NCI-H1930 (cell line): ENCODE measurements around the gene URI1.
"Not testable (repeated sequence)": the region's sequence is repeated elsewhere in the genome, so short reads cannot be mapped to it uniquely, and the experiment has no call there.

Experiments
- DNase-seq, 2 experiments: peaks; one replicate each; lab custom pipeline; 2025; lab: John Stamatoyannopoulos, UW

URI1 gene

DNA sequence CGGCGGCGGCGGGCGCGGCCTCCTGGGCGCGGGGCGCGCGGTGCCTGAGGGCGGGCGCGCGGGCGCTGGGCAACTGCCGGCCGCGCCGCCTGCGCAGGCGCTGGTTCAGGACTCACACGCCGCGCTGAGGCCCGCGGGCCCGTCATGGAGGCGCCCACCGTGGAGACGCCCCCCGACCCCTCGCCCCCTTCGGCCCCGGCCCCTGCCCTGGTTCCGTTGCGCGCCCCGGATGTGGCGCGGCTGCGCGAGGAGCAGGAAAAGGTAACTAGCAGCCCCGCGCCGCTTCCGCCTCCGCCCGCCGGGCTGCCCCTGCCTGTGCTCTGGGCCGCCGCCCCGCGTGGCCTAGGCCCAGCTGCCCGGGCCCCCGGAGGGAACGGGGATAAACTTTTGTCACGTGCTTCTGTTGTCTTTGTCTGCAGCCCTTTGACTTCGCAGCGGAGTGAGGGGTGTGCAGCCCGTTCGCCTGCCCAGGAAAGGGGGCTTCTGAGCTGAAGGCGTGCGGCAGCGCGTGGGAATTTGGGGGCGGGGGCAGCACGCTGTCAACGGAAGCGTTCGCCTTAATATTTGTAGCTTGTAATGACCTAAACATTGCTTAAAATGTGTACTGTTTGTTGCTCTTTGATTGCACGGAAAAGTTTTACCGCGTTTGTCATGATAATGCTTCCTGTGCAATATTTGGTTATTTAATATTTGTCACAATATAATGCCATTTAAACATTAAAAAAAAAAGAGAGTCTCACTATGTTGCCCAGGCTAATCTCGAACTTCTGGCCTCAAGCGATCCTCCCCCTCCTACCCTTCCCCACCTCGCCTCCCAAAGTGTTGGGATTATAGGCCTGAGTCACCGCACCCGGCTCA lies 594 bp downstream of the URI1 start:
- peak; percentile 49 to 75 for DNase-seq

DNA sequence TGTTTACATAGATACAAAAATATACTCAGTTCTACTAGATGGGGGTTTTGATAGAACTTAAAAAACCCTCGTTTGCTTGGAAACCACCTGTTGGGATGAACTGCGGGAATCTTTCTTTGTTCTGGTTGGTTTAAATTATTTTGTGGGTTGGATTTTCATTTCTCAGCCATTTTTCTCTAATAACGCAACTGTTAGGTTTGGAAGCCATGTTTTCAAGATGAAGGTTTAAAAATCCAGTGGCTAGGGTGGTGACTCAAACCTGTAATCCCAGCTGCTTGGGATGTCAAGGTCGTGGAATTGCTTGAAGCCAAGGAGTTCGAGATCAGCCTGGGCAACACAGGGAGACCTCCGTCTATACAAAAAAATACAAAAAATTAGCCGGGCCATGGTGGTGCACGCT lies 1.6 kb downstream of the URI1 start:
- DNase-seq, result no peak

DNA sequence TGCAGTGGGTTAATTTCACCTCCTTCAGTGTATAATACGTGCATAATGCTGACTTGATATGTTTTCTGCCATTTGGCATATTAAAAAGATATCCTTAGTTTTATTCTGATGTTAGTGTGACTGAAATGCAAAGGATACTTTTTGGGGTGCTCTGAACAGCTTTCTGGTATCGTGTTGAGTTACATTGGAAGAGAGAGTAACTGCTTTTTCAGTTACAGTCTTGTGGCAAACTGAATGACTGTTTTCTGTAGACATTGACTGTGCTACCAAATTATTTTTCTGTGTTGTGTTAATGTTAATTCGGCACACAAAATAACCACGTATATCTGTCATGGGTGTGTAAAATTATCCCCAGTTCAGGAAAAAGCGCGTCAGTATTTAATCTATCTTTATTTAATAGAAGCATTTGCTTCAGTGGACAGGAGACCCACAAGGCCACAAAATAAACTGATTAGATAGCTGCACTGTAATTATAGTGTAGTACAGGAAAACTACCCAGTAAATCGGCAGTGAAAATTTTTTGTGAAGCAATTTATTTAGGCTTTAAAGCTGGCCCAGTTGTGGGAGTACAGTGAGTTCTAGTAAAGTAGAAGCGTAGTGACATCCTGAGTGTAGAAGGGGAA lies 2.5 kb downstream of the URI1 start:
- DNase-seq, result no peak

DNA sequence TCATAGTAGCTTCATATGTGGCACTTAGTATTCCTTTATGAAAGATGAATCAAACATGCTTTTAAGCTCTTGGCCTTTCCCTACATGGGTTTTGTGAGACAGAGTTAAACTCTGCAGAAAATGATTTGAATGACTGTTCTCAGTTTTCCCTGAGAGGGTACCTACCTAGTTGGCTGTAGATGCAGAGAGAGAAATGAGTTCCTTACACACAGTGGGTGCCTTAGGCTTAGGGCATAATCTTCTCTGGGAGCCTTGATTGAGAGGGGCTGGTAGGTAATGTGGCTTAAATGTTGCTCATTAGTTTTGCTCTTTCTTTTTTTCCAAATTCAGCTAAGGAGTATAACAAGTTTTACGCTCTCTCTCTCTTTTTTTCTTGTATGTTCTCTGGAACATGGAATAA lies 3.0 kb downstream of the URI1 start:
- DNase-seq, result no peak

DNA sequence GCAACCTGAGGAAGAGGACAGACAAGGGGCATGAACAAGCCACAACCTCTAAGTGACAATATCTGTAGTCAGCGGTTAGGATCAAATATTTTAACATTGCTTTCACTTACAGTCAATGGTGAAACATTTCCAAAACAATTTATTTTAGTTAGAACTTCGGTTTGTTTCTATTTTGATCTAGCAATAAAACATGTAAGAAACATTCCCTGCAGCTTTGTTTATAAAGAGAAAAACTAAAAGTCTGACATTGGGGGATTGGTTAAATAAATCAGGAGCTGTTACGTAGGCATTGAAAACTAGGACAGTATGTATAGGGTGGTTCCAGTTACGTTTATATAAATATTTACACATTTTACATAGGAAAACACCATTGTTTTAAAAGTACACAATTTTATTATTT lies 3.4 kb downstream of the URI1 start:
- DNase-seq, result no peak

DNA sequence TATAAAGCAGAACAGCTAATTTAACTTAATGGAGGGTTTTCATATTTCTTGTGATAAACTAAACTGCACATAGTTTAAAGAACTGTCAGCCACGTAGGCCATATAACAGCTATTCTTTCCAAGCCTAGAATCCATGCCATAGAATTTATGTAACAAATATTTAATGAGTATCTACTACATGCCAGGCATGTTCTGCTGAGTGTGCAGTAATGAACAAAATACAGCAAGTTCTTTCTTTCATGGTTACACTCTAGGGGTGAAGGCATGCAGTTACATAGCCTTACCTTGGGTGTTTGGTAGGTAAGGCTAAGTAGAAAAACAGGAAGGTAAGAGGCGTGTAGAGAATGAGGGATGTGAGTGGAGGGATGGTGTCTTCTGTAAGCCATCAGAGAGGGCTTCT lies 4.6 kb downstream of the URI1 start:
- no peak for DNase-seq

DNA sequence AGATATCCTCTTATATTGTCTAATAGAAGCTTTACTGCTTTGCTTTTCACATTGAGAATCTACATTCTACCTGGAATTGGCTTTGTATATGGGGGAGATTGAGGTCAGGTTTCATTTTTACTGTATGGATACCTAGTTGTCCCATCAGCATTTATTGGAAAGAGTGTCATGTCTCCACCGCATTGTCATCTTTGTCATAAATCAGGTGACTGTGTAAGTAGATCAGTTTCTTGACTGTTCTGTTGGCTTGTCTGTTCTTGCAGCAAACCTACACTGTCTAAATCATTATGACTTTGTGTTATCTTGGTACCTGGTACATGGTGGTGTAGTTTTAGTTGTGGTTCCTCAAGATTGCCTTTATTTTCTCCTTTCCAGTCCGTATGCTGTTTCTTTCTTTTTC lies 5.8 kb downstream of the URI1 start:
- no peak for DNase-seq

DNA sequence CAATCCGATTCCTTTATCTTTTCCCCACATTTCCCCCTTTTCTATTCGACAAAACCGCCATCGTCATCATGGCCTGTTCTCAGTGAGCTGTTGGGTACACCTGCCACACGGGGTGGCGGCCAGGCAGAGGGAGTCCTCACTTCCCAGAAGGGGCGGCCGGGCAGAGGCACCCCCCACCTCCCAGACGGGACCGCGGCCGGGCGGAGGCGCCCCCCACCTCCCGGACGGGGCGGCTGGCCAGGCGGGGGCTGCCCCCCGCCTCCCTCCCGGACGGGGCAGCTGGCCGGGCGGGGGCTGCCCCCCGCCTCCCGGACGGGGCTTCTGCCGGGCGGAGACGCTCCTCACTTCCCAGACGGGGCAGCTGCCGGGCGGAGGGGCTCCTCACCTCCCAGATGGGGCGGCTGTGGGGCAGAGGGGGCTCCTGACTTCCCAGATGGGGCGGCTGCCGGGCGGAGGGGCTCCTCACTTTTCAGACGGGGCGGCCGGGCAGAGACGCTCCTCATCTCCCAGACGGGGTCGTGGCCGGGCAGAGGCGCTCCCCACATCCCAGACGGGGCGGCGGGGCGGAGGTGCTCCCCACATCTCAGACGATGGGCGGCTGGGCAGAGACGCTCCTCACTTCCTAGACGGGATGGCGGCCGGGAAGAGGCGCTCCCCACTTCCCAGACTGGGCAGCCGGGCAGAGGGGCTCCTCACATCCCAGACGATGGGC lies 6.9 kb downstream of the URI1 start:
- DNase-seq, result not testable (repeated sequence)

DNA sequence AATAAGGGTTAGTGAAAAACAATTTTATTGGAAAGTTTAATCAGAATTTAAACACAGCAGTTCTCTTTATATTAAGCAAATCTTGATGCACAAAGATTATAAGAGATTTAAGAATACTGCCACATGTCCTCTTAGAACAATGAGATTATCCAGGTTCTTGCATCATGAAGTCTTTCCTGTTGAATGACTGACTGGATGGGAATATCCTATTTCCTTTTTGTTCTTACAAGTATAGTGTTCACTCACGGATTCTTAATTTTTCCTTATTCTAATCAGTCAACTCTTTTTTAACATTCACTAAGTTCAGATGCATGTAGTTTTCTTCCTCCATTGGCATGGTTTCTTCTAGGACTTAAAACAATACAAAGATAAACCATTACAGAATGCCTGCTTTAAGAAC lies 10.1 kb downstream of the URI1 start:
- no peak for DNase-seq

DNA sequence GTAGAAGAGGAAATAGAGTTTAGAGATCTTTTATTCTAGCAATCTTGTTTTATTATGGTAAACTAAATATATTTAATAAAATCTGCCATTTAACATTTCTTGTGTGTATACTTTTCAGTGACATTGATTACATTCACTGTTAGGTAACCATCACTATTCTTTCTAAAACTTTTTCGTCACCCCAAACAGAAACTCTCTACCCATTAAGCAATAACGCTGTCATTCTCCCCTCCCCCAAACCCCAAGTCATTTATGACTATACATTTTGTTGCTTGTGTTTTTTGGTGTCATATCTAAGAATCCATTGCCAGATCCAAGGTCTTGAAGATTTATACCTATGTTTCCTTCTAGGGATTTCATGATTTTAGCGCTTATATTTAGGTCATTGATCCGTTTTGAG lies 10.6 kb downstream of the URI1 start:
- DNase-seq, result no peak

DNA sequence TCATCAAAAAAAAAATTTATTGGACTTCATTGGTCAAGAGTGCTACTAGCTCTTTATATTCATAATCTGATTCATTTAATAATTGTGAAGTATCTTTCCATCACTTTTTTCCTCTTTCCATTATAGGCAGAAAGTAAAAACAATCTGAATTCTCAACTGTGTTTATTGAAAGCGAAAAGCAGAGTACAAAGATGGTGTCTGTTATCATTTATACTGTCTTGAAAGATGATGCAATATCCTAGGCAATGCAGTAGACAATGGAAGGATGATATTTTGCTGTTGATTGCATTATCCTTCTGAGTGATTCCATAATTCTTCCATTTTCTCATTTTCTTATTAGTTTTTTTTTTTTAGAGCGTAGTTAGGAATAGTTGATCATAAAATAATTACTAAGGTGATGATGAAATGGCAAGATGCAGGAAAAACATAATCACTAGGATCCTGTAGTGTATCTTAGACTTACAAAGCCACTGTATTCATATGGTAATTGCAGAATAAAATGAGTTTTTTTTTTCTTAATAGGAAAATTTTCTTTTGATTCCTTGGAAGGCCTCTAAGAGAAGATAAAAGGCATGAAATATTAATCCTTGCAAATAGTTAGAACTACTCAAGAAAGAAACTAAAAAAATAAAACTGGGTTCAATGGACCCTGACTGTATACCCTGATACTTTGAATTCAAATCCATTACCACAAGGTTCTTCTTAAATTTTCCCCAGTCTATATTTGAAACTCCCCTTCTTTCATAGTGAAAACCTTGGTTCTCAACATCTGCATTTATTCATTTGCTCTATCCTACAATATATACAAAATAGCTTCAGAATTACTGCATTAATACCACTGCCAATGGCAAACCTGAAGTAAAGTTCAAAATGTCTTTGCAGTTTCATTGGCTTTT lies 11.6 kb downstream of the URI1 start:
- DNase-seq, result no peak

DNA sequence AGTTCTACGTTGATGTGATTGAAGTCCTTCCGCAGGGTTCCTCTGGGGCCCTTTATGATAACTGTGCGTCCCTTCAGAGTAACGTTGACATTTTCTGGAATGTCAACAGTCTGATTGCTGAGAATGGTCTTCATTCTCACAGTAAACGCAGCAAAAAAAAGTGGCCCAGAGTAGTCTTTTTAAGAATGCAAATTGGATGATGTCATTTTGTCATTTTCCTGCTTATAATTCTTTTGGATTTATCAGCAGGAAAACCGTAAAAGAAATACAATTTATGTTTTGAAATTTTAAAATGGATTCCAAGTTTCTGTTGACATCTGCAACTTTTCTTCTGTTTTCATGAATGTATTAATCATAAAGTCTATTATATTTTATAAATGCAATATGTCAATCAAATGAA lies 14.8 kb downstream of the URI1 start:
- DNase-seq, result no peak

DNA sequence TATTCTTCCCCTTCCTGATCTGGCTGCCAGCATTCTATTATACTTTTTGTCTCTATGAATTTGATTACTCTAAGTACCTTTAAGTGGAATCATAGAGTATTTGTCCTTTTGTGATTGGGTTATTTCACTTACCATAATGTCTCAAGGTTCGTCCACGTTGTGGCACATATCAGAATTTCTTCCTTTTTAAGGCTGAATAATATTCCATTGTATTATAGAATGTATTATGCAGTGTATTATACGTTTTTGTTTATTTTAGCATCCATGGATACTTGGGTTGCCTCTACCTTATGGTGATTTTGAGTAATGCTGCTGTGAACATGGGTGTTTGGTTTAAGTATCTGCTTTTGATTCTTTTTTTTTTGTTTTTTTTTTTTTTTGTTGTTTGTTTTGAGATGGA lies 19.3 kb downstream of the URI1 start:
- DNase-seq, result no peak

DNA sequence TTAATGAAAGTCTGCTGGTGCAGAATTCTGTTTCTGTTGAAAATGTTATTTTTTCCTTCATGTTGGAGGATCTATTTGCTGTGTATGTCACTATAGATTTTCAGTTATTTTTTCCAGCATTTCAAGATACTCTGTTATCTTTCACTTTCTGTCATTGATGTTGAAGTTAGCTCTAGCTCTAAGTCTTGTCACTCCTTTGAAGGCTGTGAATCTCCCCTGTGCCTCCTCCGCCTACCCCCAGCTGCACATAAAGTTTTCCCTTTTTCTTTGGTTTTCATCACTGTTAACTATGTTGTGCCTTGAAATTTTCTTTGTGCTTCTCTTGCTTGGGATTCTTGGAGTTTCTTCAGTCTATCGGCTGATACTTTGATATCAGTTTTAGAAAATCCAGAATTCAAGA lies 20.8 kb downstream of the URI1 start:
- no peak for DNase-seq

DNA sequence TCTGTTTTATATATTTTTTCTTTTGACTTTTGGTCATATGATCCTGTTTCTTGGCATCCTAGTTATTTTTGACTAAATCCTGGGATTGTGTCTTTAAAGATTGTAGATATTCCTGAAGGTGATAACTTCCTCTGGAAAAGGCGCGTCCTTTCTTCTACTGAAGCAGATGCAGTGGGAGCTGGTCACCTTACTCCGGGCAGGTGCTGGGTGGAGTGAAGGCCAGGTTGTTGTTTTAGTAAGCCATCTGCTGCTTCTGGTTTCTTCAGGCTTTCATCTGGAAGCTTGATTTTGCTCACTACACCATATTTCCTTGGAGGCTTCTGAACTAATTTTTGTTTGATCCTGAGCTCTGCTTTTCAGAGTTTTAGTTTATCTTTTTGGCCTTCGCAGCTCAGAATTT lies 21.5 kb downstream of the URI1 start:
- DNase-seq, result no peak

DNA sequence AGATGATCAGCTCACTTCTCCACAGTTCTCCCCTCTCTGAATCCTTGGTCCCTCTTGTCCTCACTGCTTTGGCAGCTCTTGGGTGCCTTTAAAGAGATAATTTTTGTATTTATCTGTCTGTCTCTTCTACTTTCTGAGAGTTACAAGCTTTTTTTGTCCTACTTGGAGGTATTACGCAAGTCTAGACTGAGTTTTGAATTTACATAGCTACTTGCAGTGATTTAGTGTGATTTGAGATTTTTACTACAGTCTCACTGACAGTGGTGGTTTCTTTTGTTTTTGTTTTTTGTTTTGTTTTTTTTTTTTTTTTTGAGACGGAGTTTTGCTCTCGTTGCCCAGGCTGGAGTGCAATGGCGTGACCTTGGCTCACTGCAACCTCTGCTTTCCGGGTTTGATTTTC lies 22.1 kb downstream of the URI1 start:
- DNase-seq, result no peak

DNA sequence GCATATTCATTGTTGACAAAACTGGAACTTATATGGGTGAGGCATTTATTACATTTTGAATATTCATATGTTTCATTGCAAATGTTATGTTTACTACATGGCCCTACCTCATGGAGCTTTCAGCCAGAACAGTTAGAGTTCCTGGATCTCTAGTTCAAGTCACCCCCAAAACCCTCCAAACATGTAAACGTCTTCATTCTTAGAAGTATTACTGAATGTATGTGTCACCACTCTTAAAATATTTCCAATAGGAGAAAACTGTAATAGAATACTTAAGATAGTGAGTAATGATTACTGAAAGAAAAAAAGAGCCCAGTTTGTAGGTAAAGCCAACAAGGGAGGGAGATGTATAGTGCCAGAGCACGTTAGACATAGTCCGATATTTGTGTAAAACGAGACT lies 23.5 kb downstream of the URI1 start:
- DNase-seq, result no peak

DNA sequence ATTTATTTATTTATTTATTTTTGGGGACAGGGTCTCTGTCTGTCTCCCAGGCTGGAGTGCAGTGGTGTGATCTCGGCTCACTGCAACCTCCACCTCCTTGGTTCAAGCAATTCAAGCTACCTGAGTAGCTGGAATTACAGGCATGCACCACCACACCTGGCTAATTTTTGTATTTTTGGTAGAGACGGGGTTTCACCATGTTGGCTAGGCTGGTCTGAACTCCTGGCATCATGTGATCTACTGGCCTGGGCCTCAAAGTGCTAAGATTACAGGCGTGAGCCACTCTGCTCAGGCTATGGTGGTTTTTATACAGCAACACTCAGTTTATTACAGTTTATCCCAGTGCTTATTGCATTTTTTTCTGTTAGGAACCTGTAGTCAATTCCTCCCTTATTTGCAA lies 24.1 kb downstream of the URI1 start:
- DNase-seq, result not testable (repeated sequence)

DNA sequence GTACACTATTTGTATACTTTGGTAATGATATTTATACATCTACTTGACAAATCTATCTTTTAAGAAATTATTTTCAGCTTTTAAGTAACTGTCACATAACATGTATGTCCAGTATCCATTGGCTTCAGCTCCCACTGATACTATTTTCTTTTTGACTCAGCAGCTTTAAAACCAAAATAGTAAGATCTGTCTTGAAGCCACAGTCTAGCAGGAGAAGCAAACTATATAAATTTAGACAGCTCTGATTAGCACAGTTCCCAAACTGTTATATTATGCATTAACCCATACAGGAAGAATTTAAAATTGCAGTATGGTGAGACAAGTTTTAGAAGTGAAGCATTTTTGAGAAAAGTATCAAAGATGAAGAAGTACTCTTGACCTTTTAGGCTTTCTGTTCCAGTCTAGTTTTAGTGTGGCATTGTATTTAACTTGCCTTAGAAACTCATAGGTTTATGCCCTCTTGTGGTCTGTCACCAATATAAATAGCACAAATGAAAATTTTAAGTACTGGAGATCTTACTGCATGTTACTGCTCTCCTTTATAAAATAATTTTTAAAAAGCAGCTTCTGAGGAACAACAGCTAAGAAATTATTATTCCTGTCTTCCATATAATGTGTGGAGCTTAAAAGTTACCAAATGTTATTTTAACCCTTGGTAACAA lies 24.7 kb downstream of the URI1 start:
- DNase-seq, result no peak

DNA sequence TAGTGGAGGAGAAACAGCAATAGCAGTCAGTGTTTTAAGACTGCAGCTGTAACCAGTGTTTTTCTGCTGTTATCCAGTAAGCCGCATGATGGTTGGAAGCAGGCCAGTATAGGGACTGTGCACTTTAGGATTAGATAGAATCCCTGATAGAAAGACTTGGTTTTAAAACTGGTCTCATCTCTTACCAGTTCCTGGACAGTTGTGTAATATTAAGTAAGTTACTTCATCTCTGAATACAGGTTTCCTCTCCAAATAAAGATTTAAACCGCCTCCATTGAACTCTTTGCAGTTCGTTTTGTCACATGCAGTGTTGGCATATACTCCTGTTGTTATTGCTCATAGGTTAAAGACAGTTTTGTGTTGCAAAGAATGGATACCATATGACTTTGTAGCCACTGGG lies 25.6 kb downstream of the URI1 start:
- DNase-seq, result no peak

DNA sequence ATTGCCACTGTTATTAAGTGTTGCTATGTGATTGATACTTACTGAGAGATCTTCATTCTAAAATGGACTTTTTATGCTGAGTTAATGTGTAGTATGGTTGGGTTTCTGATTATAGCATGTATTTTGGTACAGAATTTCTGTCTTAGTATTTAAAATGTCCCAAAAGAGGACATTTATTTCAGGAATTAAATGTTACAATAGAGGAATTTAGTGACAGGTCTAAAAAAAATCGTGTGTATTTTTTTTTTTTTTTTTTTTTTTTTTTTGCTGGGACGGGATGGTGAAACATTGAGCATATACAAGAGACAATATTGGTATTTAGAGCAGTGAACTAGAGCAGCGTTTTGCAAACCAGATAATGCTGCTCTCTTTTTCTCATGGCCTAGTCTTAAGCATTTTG lies 27.9 kb downstream of the URI1 start:
- no peak for DNase-seq

DNA sequence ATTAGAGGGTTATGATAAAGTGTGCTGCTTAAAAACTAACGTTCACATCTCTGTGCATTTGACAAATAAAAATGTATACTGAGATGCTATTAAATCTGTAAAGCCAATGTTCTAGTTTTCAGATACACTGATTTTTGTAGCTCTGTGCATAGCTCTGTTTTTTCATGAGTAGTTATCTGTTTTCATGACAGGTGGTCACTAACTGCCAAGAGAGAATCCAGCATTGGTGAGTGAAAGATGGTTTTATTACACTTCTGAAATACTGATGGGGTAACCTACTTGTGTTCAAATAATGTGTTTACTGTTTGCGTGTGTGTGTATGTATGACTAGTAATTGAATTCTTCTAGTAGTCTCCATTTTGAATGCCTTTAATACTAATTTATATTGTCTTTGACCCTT lies 29.0 kb downstream of the URI1 start:
- no peak for DNase-seq
